GM15510 (cell line): ENCODE data around the gene CLCNKA.
A peak's percentile ranks its signal among the peaks of the same experiment; 100 is the strongest.

Experiments used
- POLR2A ChIP-seq: IDR thresholded peaks from 3 replicates; pipeline ENCODE4 v1.6.1; 2011; ENCODE audit warnings: borderline replicate concordance; ENCODE audit not compliant: insufficient read length; ENCODE audit errors: extremely low read depth

Gene CLCNKA

GRCh38 chr1:16021681-16022080 is at the start of gene CLCNKA:
TSS of gene CLCNKA (plus strand) at chr1:16022036. CDS start at chr1:16022620, 584 bp downstream.
- no peak for TF ChIP-seq POLR2A

DNA sequence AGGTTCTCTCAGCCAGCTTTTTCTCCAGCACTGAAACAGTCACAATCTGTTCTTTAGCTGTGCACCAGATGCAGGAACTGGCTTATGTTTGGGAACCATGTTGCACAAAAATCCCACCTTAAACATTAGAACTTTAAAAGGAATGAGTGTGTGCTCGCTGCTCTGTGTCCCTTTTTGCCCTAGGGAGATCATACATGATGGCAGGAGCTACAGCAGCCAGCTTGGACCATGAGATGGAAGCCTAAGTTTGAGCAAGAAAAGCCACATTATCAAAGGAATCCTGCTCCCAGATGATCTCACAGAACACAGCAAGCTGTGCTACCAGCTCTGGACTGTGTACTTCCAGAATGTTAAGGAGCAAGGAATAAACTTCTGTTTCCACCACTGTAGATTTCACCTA is 49.4 kb upstream of the CLCNKA start:
- TF ChIP-seq POLR2A: no peak

DNA sequence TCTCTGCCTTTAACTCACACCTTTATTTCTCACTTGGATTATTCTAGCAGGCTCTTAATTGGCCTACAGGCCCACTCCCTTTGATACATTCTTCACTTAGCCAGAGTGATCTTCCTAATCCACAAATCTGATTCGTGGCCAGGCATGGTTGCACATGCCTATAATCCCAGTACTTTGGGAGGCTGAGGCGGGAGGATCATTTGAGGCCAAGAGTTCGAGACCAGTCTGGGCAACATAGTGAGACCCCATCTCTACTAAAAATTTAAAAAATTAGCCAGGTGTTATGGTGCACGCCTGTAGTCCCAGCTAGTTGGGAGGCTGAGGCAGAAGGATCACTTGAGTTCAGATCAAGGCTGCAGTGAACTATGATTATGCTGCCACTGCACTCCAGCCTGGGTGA is 48.1 kb upstream of the CLCNKA start:
- no peak for TF ChIP-seq POLR2A

- no peak for TF ChIP-seq POLR2A
Observed at GRCh38 chr1:15974855-15975254, 47.0 kb upstream of the CLCNKA start.

DNA sequence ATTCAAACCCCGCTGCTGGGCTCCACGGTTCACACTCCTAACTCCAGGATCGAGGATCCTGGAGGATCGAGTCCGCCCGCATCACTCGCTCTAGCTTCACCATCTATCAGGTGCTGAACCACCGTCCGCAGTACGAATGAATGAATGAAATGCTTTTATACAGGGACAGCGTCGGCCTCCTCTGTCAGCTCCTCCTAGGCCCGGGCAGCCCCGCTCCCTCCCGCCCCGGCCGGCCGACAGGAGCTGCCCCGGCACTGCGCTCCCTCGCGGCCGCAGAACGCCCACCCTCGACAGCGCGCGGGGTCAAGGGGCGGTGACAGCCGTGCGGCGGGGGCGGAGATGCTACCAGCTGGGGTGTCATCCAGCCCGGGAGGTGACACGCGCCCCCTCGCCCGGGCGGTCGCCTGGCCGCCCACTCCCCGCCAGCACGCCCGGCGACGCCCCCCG is 46.5 kb upstream of the CLCNKA start:
- peak; percentile 43 for TF ChIP-seq POLR2A

GRCh38 chr1:15975805-15976680 is 45.8 kb upstream of the CLCNKA start, which contains the start of gene ZBTB17:
TSS of gene ZBTB17 (minus strand) at chr1:15976101. CDS start at chr1:15948495, 27,606 bp downstream.
- peak; percentile 67 for TF ChIP-seq POLR2A

DNA sequence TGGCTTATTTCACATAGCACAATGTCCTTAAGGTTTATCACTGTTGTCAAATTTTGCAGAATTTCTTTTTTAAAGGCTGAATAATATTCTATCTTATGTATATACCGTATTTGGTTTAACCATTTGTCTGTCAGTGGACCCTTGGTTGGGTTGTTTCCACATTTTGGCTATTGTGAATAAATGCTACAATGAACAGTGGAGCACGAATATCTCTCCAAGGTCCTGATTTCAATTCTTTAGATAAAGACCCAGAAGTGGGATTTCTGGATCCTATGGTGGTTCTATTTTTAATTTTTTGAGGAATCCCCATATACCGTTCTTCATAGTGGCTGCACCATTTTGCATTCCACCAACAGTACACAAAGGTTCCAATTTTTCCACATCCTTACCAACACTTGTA is 40.2 kb upstream of the CLCNKA start:
- TF ChIP-seq POLR2A: no peak

DNA sequence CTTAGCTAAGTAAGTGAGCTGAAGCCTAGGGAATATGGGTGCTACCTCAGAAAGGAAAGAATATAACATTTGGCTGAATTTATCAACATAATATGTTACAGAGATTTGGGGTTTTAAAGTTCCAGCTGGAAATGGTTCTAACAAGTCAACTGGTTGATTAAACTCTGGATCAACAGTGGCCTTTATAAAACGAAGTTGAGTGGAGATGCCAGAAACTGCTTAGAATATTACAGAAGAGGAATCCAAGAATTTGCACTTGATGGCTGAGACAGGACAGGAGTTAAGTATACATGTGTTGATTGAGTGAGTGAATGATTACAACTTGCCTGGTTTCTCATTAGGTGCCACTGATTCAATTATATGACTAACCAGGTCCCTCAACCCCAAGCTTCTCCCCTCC is 38.6 kb upstream of the CLCNKA start:
- no peak for TF ChIP-seq POLR2A

DNA sequence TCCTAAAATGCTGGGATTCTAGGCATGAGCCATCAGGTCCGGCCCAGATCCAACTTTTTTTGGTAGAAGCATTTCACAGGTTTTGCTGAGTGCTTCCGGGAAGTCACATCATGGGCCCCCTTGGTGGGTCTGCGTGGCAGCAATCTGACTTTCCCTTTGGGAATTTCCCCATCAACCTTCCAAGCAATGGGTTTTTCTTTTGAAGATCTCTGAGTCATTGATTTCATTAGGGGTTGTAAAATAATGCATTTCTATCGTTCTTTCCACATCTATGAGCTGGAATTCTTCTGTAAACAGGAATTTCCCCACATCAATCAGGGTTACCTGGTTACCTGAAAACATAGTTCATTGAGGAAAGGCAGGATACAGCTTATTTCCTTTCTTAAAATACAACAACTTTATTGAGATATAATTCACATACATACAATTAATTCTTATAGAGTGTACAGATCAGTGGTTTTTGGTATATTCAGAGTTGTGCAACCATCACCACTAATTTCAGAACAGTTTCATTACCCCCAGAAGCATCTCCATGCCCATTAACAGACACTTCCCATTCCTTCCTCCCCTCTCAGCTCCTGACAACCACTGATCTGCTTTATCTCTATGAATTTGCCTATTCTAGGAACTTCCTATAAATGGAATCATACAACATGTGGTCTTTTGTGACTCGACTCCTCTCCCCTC is 36.1 kb upstream of the CLCNKA start:
- no peak for TF ChIP-seq POLR2A

- no peak for TF ChIP-seq POLR2A
Observed at GRCh38 chr1:15988856-15989736, 32.7 kb upstream of the CLCNKA start.

GRCh38 chr1:15989776-15990175 is 32.1 kb upstream of the CLCNKA start:
- no peak for TF ChIP-seq POLR2A

- TF ChIP-seq POLR2A: no peak
Observed at GRCh38 chr1:15991427-15992186, 30.2 kb upstream of the CLCNKA start.

GRCh38 chr1:15992187-15992553 is 29.7 kb upstream of the CLCNKA start:
- TF ChIP-seq POLR2A: no peak
